Lung (tissue), 12 donors: Measurements from ENCODE around the gene LSM10. TPM values are rescaled to one million over a fixed set of nuclear protein-coding genes. Genes with fewer than 3 reads are reported as not detected.
A peak's percentile ranks its signal among the peaks of the same experiment; 100 is the strongest.

Experiments
- ATAC-seq: fragments of 200-7000 bp; cut with Tn5 transposase; one replicate; pipeline ENCODE4 v1.9.1; 2020; ENCODE audit warnings: moderate number of reproducible peaks; ENCODE audit not compliant: insufficient read depth, low FRiP score
- DNase-seq, 3 donors: peaks; one replicate each; pipeline ENCODE4 v3.0.0-alpha.2; 2013 to 2017
- H3K27ac ChIP-seq, 2 donors: one replicate each; pipeline ENCODE4 v1.5.1; 2013; ENCODE audit warnings: mild to moderate bottlenecking in 2 of 2, moderate library complexity in 2 of 2, control low read depth in 1 of 2, inconsistent platforms in 1 of 2, low read depth in 1 of 2, low read length in 1 of 2
- H3K27me3 ChIP-seq, 3 donors: one replicate each; pipeline ENCODE4 v1.5.1; 2013; ENCODE audit warnings: low read length in 2 of 3; ENCODE audit not compliant: control insufficient read depth in 3 of 3, insufficient read depth in 3 of 3
- H3K36me3 ChIP-seq, 4 donors: one replicate each; pipeline ENCODE4 v1.5.1; 2013; ENCODE audit warnings: low read length in 4 of 4, mild to moderate bottlenecking in 1 of 4, moderate library complexity in 1 of 4; ENCODE audit not compliant: control insufficient read depth in 4 of 4, insufficient read depth in 4 of 4
- H3K4me1 ChIP-seq, 5 donors: one replicate each; pipeline ENCODE4 v1.5.1; 2013; ENCODE audit warnings: low read length in 5 of 5, mild to moderate bottlenecking in 2 of 5, moderate library complexity in 1 of 5; ENCODE audit not compliant: control insufficient read depth in 5 of 5, insufficient read depth in 5 of 5
- H3K4me3 ChIP-seq: one replicate; pipeline ENCODE4 v1.5.1; 2013; ENCODE audit warnings: mild to moderate bottlenecking, control low read depth, moderate library complexity
- H3K9ac ChIP-seq, 2 donors: one replicate each; pipeline ENCODE4 v1.5.1; 2013; ENCODE audit warnings: low read length in 2 of 2, control low read depth in 1 of 2; ENCODE audit not compliant: insufficient read depth in 1 of 2
- H3K9me3 ChIP-seq, 4 donors: one replicate each; pipeline ENCODE4 v1.5.1; 2013; ENCODE audit warnings: low read length in 3 of 4, mild to moderate bottlenecking in 1 of 4, moderate library complexity in 1 of 4; ENCODE audit not compliant: control insufficient read depth in 4 of 4, insufficient read depth in 3 of 4
- CTCF ChIP-seq: IDR thresholded peaks from 2 replicates; pipeline ENCODE4 v1.5.1; 2012; ENCODE audit warnings: mild to moderate bottlenecking; ENCODE audit errors: control extremely low read depth, extremely low read depth
- WGBS, 2 donors: extraction: QIAGEN DNeasy Blood & Tissue Kit; methylation state at CpG; one replicate each; pipeline ENCODE4 v1.1.7; 2013; 5-methylcytosine and 5-hydroxymethylcytosine counted together
- polyA plus RNA-seq, 2 donors: library from polyadenylated mRNA; stranded (reverse); fragments of 200-250 nt; gene quantifications; one replicate each; pipeline ENCODE4 v1.2.1, GENCODE V29; 2013
- total RNA-seq, 2 donors: library from RNA; depleted of rRNA in 1 of 2; stranded (reverse); fragments of >200 nt in 1 of 2; gene quantifications; one replicate each; pipeline ENCODE4 v1.2.1, GENCODE V29; 2014 to 2021
- donor health status: control.
- donor health status: control.
- donor health status: Bipolar disorder and iron deficiency.
- donor health status: healthy.
- donor health status: DM: yes; HTN: yes; CAD: no.

The LSM10 gene
- total and polyA plus RNA-seq, 4 donors: 10.7 to 70.6 (median 44.8) TPM

GRCh38 chr1:36420409-36420808, 22.7 kb upstream of the LSM10 start:
- no peak for TF ChIP-seq CTCF
- no peaks in the 10 kb centered on the region for H3K27me3 ChIP-seq
- H3K4me3 ChIP-seq: no peak overlapping the region
- H3K4me1 ChIP-seq: peaks cover 0 to 5% (median 0%) of the 10 kb centered on the region in 5 donors
- DNase-seq (peak in 1 of 3 donors; percentile 66), ATAC-seq (no peak)
- H3K36me3 ChIP-seq: peaks cover 0 to 14% (median 5%) of the 10 kb centered on the region in 4 donors
- no peaks in the 10 kb centered on the region for H3K9me3 ChIP-seq
- no peak overlapping the region for H3K27ac ChIP-seq
- peak overlapping the region in 1 of 2 donors; percentile 33 for H3K9ac ChIP-seq
- 23 to 49% methylated on average over 5 of the region's 5 CpGs for WGBS, 2 donors

- no peak overlapping the region for H3K27ac ChIP-seq
- ATAC-seq: no peak
Observed at GRCh38 chr1:36419569-36419968, 21.9 kb upstream of the LSM10 start.

GRCh38 chr1:36419140-36419539, 21.4 kb upstream of the LSM10 start:
- ATAC-seq: no peak
- WGBS, 2 donors: 85 to 87% methylated on average over 3 of the region's 3 CpGs
- Histone ChIP-seq H3K9ac (no peak overlapping the region), H3K4me3 (no peak overlapping the region), H3K27me3 (no peaks in the 10 kb centered on the region), H3K9me3 (no peaks in the 10 kb centered on the region), H3K36me3 (peaks cover 0 to 14% (median 5%) of the 10 kb centered on the region in 4 donors), H3K27ac (no peak overlapping the region), H3K4me1 (peaks cover 0 to 5% (median 0%) of the 10 kb centered on the region in 5 donors)
- TF ChIP-seq CTCF: no peak
- no peak for DNase-seq

More at GRCh38 chr1:36419569-36419968, 21.9 kb upstream of the LSM10 start:
- 80 to 81% methylated on average over 4 of the region's 4 CpGs for WGBS, 2 donors
- Histone ChIP-seq H3K9me3 (no peaks in the 10 kb centered on the region), H3K9ac (no peak overlapping the region), H3K4me3 (no peak overlapping the region), H3K27me3 (no peaks in the 10 kb centered on the region), H3K4me1 (peaks cover 0 to 5% (median 0%) of the 10 kb centered on the region in 5 donors), H3K36me3 (peaks cover 0 to 14% (median 5%) of the 10 kb centered on the region in 4 donors)
- no peak for TF ChIP-seq CTCF
- DNase-seq: no peak

- H3K36me3 ChIP-seq: peaks cover 0 to 12% (median 5%) of the 10 kb centered on the region in 4 donors
- H3K27ac ChIP-seq: no peak overlapping the region
- H3K9ac ChIP-seq: no peak overlapping the region
- no peaks in the 10 kb centered on the region for H3K9me3 ChIP-seq
- H3K27me3 ChIP-seq: no peaks in the 10 kb centered on the region
- ATAC-seq: no peak
- WGBS, 2 donors: 90 to 95% methylated on average over 9 of the region's 9 CpGs
- DNase-seq: no peak
- TF ChIP-seq CTCF: no peak
- H3K4me3 ChIP-seq: no peak overlapping the region
- peaks cover 0 to 5% (median 0%) of the 10 kb centered on the region in 5 donors for H3K4me1 ChIP-seq
Observed at GRCh38 chr1:36417931-36418330, 20.2 kb upstream of the LSM10 start.
